Upper lobe of left lung (tissue), 6 donors: ENCODE results near the gene MYO1E. TPM values are rescaled to one million over a fixed set of nuclear protein-coding genes. Genes with fewer than 3 reads are reported as not detected.

ENCODE experiments used
- ATAC-seq, 2 donors: fragments of 200-7000 bp; cut with Tn5 transposase; one replicate each; pipeline ENCODE4 v1.9.1; 2022; ENCODE audit warnings: mild to moderate bottlenecking in 2 of 2, moderate library complexity in 2 of 2; ENCODE audit not compliant: low FRiP score in 2 of 2
- DNase-seq, 2 donors: peaks; one replicate each; pipeline ENCODE4 v3.0.0-alpha.2; 2019 to 2020
- H3K27ac ChIP-seq, 4 donors: fragments of 200-600 bp; sonication (generic); one replicate each; pipeline ENCODE4 v1.5.1; 2016 to 2019
- H3K27me3 ChIP-seq, 4 donors: fragments of 200-600 bp; sonication (generic); one replicate each; pipeline ENCODE4 v1.5.1; 2017 to 2019
- H3K36me3 ChIP-seq, 4 donors: fragments of 200-600 bp; sonication (generic); one replicate each; pipeline ENCODE4 v1.5.1; 2016 to 2019
- H3K4me1 ChIP-seq, 4 donors: fragments of 200-600 bp; sonication (generic); one replicate each; pipeline ENCODE4 v1.5.1; 2018 to 2019
- H3K4me3 ChIP-seq, 4 donors: fragments of 200-600 bp; sonication (generic); one replicate each; pipeline ENCODE4 v1.5.1; 2017 to 2019; ENCODE audit warnings: mild to moderate bottlenecking in 2 of 4, moderate library complexity in 1 of 4
- H3K9me3 ChIP-seq, 4 donors: fragments of 200-600 bp; sonication (generic); one replicate each; pipeline ENCODE4 v1.5.1; 2018 to 2019
- CTCF ChIP-seq, 6 experiments: fragments of 450-650 bp in 4 of 6; fragments of 200-600 bp in 2 of 6; sonication (generic) in 2 of 6; IDR thresholded peaks; one replicate each; pipeline ENCODE4 v1.5.1; 2016 to 2019; ENCODE audit warnings: antibody characterized with exemption in 6 of 6
- EP300 ChIP-seq, 4 donors: sonication (generic); formaldehyde crosslinking; IDR thresholded peaks; one replicate each; pipeline ENCODE4 v1.5.1; 2017; ENCODE audit warnings: antibody characterized with exemption in 4 of 4, control low read depth in 2 of 4
- POLR2A ChIP-seq, 4 donors: fragments of 450-650 bp; IDR thresholded peaks; one replicate each; pipeline ENCODE4 v1.5.1; 2016 to 2017; ENCODE audit warnings: antibody characterized with exemption in 4 of 4, mild to moderate bottlenecking in 2 of 4
- POLR2AphosphoS5 ChIP-seq, 2 donors: sonication (generic); formaldehyde crosslinking; IDR thresholded peaks; one replicate each; pipeline ENCODE4 v1.5.1; 2017; ENCODE audit warnings: antibody characterized with exemption in 2 of 2
- WGBS, 2 donors: methylation state at CpG; one replicate each; pipeline ENCODE4 v1.1.5; 2017 to 2018; 5-methylcytosine and 5-hydroxymethylcytosine counted together
- total RNA-seq, 6 donors: library from RNA; depleted of rRNA in 4 of 6; stranded (reverse); fragments of >200 nt in 4 of 6; gene quantifications; one replicate each; pipeline versions ENCODE4 v1.1.0 to v1.2.1, GENCODE V29; 2016 to 2021
- donor health status: DM: no; HTN: no; CAD: no; lungs with moderate emphysema.
- donor health status: DM: no; HTN: yes; CAD: no; lungs with severe emphysema.

The MYO1E gene
- total RNA-seq, 6 donors from 2014 or later = 39.7 to 161 (median 71.9) TPM

- ATAC-seq (peak in 1 of 2 donors; percentile 20), DNase-seq (no peak)
- Histone ChIP-seq H3K4me3 (no peak overlapping the region), H3K9me3 (no peaks in the 10 kb centered on the region), H3K27ac (peak overlapping the region in 2 of 4 donors; percentile 2 to 12), H3K36me3 (peaks cover 0 to 76% (median 19%) of the 10 kb centered on the region in 4 donors), H3K4me1 (peaks cover 2 to 7% (median 5%) of the 10 kb centered on the region in 4 donors), H3K27me3 (no peaks in the 10 kb centered on the region)
- WGBS, 2 donors = 88 to 90% methylated on average over 9 of the region's 9 CpGs
- no peak for TF ChIP-seq CTCF (IDR thresholded peaks at IDR 0.05)
- no peak for TF ChIP-seq POLR2AphosphoS5 (IDR thresholded peaks at IDR 0.05)
- no peak for TF ChIP-seq POLR2A (IDR thresholded peaks at IDR 0.05)
- no peak for TF ChIP-seq EP300 (IDR thresholded peaks at IDR 0.05)
Measured at GRCh38 chr15:59157840-59158700, 214.6 kb downstream of the MYO1E start.

- Histone ChIP-seq H3K27me3 (no peaks in the 10 kb centered on the region), H3K4me1 (peaks cover 2 to 7% (median 5%) of the 10 kb centered on the region in 4 donors), H3K27ac (no peak overlapping the region), H3K4me3 (no peak overlapping the region), H3K36me3 (peaks cover 0 to 77% (median 22%) of the 10 kb centered on the region in 4 donors), H3K9me3 (no peaks in the 10 kb centered on the region)
- DNase-seq (no peak), ATAC-seq (no peak)
- WGBS, 2 donors = 96 to 99% methylated on average over 5 of the region's 5 CpGs
- TF ChIP-seq CTCF (IDR thresholded peaks at IDR 0.05) (no peak), POLR2AphosphoS5 (IDR thresholded peaks at IDR 0.05) (no peak), POLR2A (IDR thresholded peaks at IDR 0.05) (no peak), EP300 (IDR thresholded peaks at IDR 0.05) (no peak)
Measured at GRCh38 chr15:59157396-59157795, 215.3 kb downstream of the MYO1E start.

GRCh38 chr15:59155431-59155830, 217.2 kb downstream of the MYO1E start:
- ATAC-seq (no peak), DNase-seq (no peak)
- TF ChIP-seq POLR2AphosphoS5 (IDR thresholded peaks at IDR 0.05) = no peak
- no peak for TF ChIP-seq EP300 (IDR thresholded peaks at IDR 0.05)
- no peak for TF ChIP-seq CTCF (IDR thresholded peaks at IDR 0.05)
- TF ChIP-seq POLR2A (IDR thresholded peaks at IDR 0.05) = no peak
- 85 to 93% methylated on average over 4 of the region's 4 CpGs for WGBS, 2 donors
- H3K36me3 ChIP-seq = peaks cover 0 to 75% (median 16%) of the 10 kb centered on the region in 4 donors
- H3K27me3 ChIP-seq = no peaks in the 10 kb centered on the region
- H3K4me1 ChIP-seq = peaks cover 2 to 7% (median 5%) of the 10 kb centered on the region in 4 donors
- no peak overlapping the region for H3K4me3 ChIP-seq
- no peaks in the 10 kb centered on the region for H3K9me3 ChIP-seq
- no peak overlapping the region for H3K27ac ChIP-seq

- DNase-seq (no peak), ATAC-seq (peak in 1 of 2 donors; percentile 39)
- no peaks in the 10 kb centered on the region for H3K27me3 ChIP-seq
- H3K4me3 ChIP-seq = no peak overlapping the region
- H3K27ac ChIP-seq = no peak overlapping the region
- peaks cover 0 to 82% (median 15%) of the 10 kb centered on the region in 4 donors for H3K36me3 ChIP-seq
- no peak for TF ChIP-seq POLR2AphosphoS5 (IDR thresholded peaks at IDR 0.05)
- TF ChIP-seq POLR2A (IDR thresholded peaks at IDR 0.05) = no peak
- no peak for TF ChIP-seq CTCF (IDR thresholded peaks at IDR 0.05)
- TF ChIP-seq EP300 (IDR thresholded peaks at IDR 0.05) = no peak
- H3K9me3 ChIP-seq = no peaks in the 10 kb centered on the region
- peaks cover 2 to 5% (median 5%) of the 10 kb centered on the region in 4 donors for H3K4me1 ChIP-seq
- 80 to 90% methylated on average over 8 of the region's 8 CpGs for WGBS, 2 donors
Measured at GRCh38 chr15:59154243-59154642, 218.4 kb downstream of the MYO1E start.
